OCI-LY1 (cell line): ENCODE results near the gene UQCRFS1.

ENCODE experiments used
- CTCF ChIP-seq: fragments of 200-600 bp; sonication (generic), shearing (Covaris generic); IDR thresholded peaks from 2 replicates; pipeline ENCODE4 v1.5.1; 2017; ENCODE audit warnings: mild to moderate bottlenecking, antibody characterized with exemption, low read length, moderate library complexity, mixed read lengths
- EZH2 ChIP-seq: fragments of 200-600 bp; sonication (generic), shearing (Covaris generic); IDR thresholded peaks from 2 replicates; pipeline ENCODE4 v1.8.0; 2017; ENCODE audit warnings: borderline replicate concordance, mixed run types, mild to moderate bottlenecking, antibody characterized with exemption, low read length, moderate library complexity, mixed read lengths

DNA sequence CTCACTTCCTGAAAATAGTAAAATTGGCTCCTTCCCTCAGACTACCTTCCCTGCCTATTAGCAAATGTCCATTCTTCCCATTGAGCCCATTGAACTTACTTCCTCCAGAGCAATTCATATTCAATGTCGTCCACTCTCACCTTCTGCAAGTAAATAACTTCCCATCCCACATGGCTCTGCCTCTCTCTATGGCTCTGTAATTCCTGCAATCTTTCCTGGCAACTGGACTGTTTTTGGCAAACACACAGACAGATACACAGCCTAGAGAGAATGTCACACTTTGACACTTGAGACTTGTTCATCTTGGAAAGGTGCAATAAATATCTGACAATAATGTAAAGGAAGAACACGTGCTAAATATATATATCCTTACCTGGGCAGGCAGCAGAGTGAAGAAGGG lies 18.3 kb downstream of the UQCRFS1 start:
- TF ChIP-seq CTCF: no peak
- TF ChIP-seq EZH2: no peak
